IPS-20b (cell line): ENCODE measurements around the gene RORC.
A peak's percentile ranks its signal among the peaks of the same experiment; 100 is the strongest.
"Not testable (repeated sequence)": the region's sequence is repeated elsewhere in the genome, so short reads cannot be mapped to it uniquely, and the experiment has no call there.

Experiments used
- H3K27ac ChIP-seq: one replicate; pipeline ENCODE4 v1.5.1; 2013; ENCODE audit warnings: low read length
- H3K27me3 ChIP-seq: 2 replicates; pipeline ENCODE4 v1.6.1; 2013; ENCODE audit warnings: mild to moderate bottlenecking, low read length, inconsistent platforms; ENCODE audit not compliant: insufficient read depth
- H3K36me3 ChIP-seq: 2 replicates; pipeline ENCODE4 v1.6.1; 2013; ENCODE audit warnings: low read depth, mild to moderate bottlenecking, inconsistent platforms, low read length, moderate library complexity; ENCODE audit not compliant: insufficient read depth
- H3K4me1 ChIP-seq: 2 replicates; pipeline ENCODE4 v1.6.1; 2013; ENCODE audit warnings: mild to moderate bottlenecking, control low read depth, inconsistent platforms, low read length, moderate library complexity; ENCODE audit not compliant: insufficient read depth
- H3K4me3 ChIP-seq: 2 replicates; pipeline ENCODE4 v1.5.1; 2013; ENCODE audit warnings: mild to moderate bottlenecking, low read length, inconsistent platforms
- H3K9ac ChIP-seq: 2 replicates; pipeline ENCODE4 v1.6.1; 2013; ENCODE audit warnings: low read depth, mild to moderate bottlenecking, inconsistent platforms, low read length, moderate library complexity
- H3K9me3 ChIP-seq: 2 replicates; pipeline ENCODE4 v1.6.1; 2013; ENCODE audit warnings: mild to moderate bottlenecking, low read depth, low read length, inconsistent platforms; ENCODE audit not compliant: insufficient read depth

RORC gene

DNA sequence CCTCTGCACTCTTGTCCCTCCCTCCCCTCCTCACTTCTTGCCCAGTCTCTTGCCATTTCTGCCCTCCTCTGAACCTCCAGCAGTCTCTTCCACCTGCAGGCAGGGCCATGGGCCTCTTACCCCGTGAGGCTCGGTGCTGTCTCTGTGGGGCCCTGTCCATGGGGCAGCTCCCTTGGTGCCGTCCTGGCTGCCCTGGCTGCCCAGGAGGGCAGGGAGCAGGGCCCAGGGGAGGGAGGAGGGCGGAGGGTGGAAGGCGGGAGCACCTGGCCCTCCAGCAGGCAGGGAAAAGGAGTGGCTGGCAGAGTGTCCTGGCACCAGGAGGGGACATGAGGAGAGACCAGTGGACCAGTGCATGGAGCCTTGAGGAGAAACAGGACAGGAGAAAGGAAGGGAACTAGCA lies at the start of gene RORC:
RORC (minus strand) TSS at position 198 of the 400 bp plus-strand sequence; CDS start at position 160, 38 bp downstream.
- Histone ChIP-seq H3K9ac (no peak within 1 kb of the TSS), H3K27me3 (peaks cover 1% of the 10 kb centered on the region)

DNA sequence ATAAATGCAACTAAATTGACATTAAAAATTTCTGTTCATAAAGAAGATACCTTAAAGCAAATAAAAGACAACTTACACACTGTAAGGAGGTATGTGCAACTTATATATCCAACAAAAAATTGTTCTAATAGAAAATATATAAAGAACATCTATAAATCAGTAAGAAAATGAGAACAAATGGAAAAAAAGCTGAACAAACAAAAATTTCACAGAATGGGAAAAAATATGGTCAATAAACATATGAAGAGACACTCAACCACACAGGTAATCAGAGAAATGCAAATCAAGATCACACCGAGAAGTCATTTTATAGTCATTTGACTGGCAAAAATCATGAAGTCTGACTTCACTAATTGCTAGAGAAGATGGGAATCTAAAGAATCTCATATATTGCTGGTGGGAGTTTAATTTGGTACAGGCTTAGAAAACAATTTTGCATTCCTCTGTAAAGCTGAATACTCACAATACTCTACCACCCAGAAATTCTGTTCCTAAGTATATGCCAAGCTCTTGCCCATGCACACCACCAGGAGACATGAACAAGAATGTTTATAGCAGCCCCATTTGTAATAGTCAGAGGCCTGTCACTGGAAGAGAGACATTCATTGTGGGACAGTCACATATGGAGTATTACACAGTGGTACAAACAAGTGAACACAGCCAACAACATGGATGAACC lies 44.0 kb upstream of the RORC start:
- no peak overlapping the region for H3K9ac ChIP-seq
- no peaks in the 10 kb centered on the region for H3K27me3 ChIP-seq
- no peak overlapping the region for H3K4me3 ChIP-seq
- no peaks in the 10 kb centered on the region for H3K36me3 ChIP-seq
- peaks cover 8% of the 10 kb centered on the region; the same call in 1 of the 2 replicates for H3K4me1 ChIP-seq
- no peak overlapping the region for H3K27ac ChIP-seq
- no peaks in the 10 kb centered on the region for H3K9me3 ChIP-seq

More for the DNA sequence above, at the start of gene RORC:
- H3K4me3 ChIP-seq = no peak within 1 kb of the TSS
- no peaks in the 10 kb centered on the region for H3K36me3 ChIP-seq
- H3K9me3 ChIP-seq = no peaks in the 10 kb centered on the region
- H3K4me1 ChIP-seq = peaks cover 21% of the 10 kb centered on the region
- no peak within 1 kb of the TSS for H3K27ac ChIP-seq

DNA sequence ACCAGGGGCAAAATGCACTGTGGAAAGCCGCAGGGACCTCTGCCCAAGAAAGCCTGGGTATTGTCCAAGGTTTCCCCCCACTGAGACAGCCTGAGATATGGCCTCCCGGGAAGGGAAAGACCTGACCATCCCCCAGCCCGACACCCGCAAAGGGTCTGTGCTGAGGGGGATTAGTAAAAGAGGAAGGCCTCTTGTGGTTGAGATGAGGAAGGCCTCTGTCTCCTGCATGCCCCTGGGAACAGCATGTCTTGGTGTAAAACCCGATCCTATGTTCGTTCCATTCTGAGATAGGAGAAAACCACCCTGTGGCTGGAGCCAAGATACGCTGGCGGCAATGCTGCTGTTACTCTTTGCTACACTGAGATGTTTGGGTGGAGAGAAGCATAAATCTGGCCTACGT lies 41.2 kb upstream of the RORC start:
- H3K27me3 ChIP-seq, H3K36me3 ChIP-seq, H3K9ac ChIP-seq, H3K9me3 ChIP-seq, H3K27ac ChIP-seq, H3K4me3 ChIP-seq, H3K4me1 ChIP-seq: not testable (repeated sequence)

DNA sequence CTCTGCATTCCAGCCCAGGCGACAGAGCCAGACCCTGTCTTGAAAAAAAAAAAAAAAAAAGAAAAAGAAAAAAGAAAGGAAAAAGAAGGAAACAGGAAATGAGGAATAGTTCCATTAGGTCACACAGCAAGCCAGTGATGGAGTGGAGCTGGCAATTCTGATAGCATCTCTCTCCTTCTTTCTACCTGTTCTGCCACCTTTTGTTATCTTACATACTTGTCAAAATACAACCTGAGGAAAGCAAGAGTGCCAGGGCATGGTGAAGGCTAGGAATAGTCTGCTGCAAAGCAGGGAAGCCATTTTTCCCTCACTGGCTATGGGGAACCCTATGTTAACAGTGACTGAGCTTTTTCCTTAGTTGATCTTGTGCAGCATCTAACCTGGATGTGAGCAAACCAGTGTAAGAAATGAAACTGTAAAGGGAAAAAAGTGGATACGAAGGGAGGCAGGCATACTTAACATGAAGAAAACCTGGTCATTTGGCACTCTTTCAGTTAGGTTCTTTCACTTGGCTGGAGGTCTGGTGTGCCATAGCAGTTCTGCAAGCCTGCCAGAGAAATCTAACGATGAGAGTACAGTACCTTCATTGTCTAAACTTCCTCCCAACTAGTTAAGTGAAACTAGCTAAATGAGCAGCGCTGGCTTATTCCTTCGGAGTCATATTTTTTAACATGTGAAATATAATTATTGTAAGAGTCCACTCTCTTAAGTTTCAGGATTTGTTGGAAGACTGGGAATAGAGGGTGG lies 39.9 kb upstream of the RORC start:
- H3K27ac ChIP-seq = no peak overlapping the region
- no peak overlapping the region for H3K4me3 ChIP-seq
- H3K36me3 ChIP-seq = no peaks in the 10 kb centered on the region
- peaks cover 8% of the 10 kb centered on the region; the same call in 1 of the 2 replicates for H3K4me1 ChIP-seq
- H3K27me3 ChIP-seq = no peaks in the 10 kb centered on the region
- no peaks in the 10 kb centered on the region for H3K9me3 ChIP-seq
- H3K9ac ChIP-seq = no peak overlapping the region

DNA sequence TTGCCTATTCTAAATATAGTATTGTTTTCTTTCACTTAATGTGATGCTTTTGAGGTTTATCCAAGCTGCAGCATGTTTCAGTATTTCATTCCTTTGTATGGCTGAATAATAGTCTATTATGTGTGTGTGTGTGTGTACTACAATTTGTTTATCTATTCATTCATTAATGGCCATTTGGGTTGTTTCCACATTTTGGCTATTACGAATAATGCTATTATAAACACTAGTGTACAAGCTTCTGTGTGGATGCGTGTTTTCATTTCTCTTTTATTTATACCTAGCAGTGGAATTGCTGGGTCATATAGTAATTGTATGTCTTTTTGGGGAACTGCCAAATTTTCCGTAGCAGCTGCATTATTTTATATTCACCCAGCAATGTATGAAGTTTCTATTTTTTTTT lies 36.9 kb upstream of the RORC start:
- H3K27me3 ChIP-seq = peaks cover 17% of the 10 kb centered on the region; the same call in 1 of the 2 replicates

DNA sequence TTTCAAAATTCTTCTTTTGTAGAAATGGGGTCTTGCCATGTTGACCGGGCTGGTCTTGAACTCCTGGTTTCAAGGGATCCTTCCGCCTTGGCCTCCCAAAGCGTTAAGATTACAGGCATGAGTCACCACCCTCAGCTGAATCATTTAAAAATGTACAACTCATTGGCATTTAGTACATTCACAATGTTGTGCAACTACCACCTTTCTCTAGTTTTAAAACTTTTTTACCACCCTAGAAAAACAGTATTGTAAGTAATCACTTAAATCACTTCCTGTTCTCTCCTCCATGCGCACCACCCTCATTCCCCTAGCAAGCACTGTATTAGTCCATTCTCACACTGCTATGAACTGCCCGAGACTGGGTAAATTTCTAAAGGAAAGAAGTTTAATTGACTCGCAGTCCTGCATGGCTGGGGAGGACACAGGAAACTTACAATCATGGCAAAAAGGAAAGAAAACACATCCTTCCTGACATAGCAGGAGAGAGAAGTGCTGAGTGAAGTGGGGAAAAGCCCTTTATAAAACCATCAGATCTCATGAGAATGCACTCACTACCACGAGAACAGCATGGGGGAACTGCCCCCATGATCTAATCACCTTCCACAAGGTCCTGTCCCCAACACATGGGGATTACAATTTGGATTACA lies 36.3 kb upstream of the RORC start:
- no peak overlapping the region for H3K4me3 ChIP-seq
- no peaks in the 10 kb centered on the region for H3K9me3 ChIP-seq
- H3K27ac ChIP-seq = no peak overlapping the region

More for the DNA sequence above, 36.9 kb upstream of the RORC start:
- H3K36me3 ChIP-seq = no peaks in the 10 kb centered on the region
- no peak overlapping the region for H3K9ac ChIP-seq
- no peaks in the 10 kb centered on the region for H3K9me3 ChIP-seq
- H3K27ac ChIP-seq = no peak overlapping the region
- H3K4me1 ChIP-seq = peaks cover 8% of the 10 kb centered on the region; the same call in 1 of the 2 replicates
- H3K4me3 ChIP-seq = no peak overlapping the region

DNA sequence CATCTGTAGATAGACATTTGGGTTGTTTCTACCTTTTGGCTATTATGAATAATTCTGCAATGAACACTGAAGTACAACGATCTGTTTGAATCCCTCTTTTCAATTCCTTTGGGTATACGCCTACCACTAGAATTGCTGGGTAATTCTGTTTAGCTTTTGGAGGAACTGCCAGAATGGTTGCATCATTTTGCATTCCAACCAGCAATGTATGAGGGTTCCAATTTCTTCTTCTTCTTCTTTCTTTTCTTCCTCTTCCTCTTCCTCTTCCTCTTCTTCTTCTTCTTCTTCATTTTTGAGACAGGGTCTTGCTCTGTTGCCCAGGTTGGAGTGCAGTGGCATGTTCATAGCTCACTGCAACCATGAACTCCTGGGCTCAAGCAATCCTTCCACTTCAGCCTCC lies 35.7 kb upstream of the RORC start:
- Histone ChIP-seq H3K27me3 (peaks cover 29% of the 10 kb centered on the region), H3K9ac (no peak overlapping the region), H3K4me3 (no peak overlapping the region), H3K36me3 (no peaks in the 10 kb centered on the region), H3K9me3 (no peaks in the 10 kb centered on the region), H3K27ac (no peak overlapping the region), H3K4me1 (peaks cover 5% of the 10 kb centered on the region; the same call in 1 of the 2 replicates)

More for the DNA sequence above, 36.3 kb upstream of the RORC start:
- no peak overlapping the region for H3K9ac ChIP-seq
- H3K4me1 ChIP-seq = peaks cover 8% of the 10 kb centered on the region; the same call in 1 of the 2 replicates
- peaks cover 23% of the 10 kb centered on the region for H3K27me3 ChIP-seq
- H3K36me3 ChIP-seq = no peaks in the 10 kb centered on the region

DNA sequence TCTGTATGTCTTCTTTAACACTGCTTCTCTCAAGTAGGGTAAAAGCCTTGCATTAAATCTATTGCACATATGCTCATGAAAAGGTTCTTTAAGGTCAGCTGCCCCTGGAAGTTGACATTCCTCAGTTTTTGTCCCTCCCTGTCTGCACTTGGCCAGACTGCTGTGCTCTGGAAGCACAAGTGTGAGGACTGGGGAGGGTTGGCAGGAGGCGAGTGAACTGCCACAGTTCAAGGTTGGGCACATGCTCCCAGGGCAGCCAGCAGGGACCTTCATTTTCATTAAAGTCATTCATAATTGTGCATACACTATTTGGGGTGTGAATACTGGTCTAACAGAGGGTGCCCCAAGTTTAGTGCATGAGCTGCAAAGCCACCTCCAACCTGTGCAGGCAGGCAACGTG lies 32.8 kb upstream of the RORC start:
- Histone ChIP-seq H3K9me3 (no peaks in the 10 kb centered on the region), H3K4me1 (peaks cover 13% of the 10 kb centered on the region; the same call in 1 of the 2 replicates), H3K9ac (no peak overlapping the region), H3K36me3 (no peaks in the 10 kb centered on the region), H3K27ac (no peak overlapping the region), H3K27me3 (peaks cover 58% of the 10 kb centered on the region), H3K4me3 (no peak overlapping the region)

DNA sequence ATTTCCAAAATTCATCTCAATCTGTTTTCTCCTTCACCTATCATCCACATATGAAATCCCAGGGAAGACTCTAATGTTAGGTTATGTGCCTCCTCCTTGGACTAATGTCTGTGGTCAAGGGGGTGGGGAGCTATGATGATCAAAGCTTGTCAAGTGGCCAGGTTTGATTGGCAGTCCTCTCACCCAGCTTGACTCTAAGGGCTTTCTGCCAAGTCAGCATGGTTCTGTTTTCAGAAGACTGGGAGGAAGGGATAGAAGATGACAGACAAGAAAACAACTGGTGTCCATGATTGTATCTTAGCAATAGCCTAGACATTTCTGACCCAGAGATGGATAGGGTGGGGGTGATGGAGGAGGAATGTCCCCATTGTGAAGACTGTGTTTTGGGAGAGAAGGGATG lies 31.0 kb upstream of the RORC start:
- H3K4me1 ChIP-seq = peaks cover 13% of the 10 kb centered on the region; the same call in 1 of the 2 replicates
- no peak overlapping the region for H3K9ac ChIP-seq
- H3K9me3 ChIP-seq = no peaks in the 10 kb centered on the region
- H3K36me3 ChIP-seq = no peaks in the 10 kb centered on the region
- H3K4me3 ChIP-seq = no peak overlapping the region
- H3K27me3 ChIP-seq = peaks cover 76% of the 10 kb centered on the region
- no peak overlapping the region for H3K27ac ChIP-seq

DNA sequence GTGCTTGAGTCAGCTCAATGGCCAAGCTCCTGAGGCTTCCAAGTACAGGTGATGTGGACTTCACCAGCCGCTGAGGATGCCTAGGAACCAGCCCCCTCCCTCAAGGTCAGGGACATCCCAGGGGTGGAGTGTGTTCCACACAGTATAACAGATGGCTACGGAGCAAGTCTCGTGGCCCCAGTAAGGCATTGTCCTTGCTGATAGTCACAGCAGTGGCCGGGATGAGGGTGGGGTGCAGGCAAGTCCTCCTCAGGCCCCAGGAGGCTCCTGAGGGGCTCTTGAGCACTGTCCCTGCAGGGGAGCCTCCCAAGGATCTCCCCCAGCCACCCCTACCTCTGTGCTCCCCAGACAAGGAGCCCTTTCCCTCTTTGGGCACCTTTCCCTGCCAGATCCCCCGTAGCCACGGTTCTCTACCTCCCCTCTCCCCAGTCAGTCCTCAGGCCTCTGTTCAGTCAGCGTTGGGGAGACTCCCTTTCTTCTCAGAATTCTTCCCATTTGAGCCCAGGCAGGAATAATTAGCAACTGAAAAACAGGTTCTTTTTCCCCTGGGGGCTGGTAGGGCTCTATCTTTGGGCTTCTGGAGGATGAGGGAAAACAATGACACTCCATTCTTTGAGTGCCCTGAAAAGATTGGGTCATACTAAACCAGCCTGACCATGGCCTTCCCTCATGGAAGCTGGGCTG lies 29.0 kb upstream of the RORC start:
- Histone ChIP-seq H3K4me1 (peaks cover 13% of the 10 kb centered on the region; the same call in 1 of the 2 replicates), H3K27ac (no peak overlapping the region), H3K4me3 (peak overlapping the region; percentile 30; the same call in 1 of the 2 replicates), H3K27me3 (peaks cover 82% of the 10 kb centered on the region), H3K36me3 (no peaks in the 10 kb centered on the region), H3K9me3 (no peaks in the 10 kb centered on the region), H3K9ac (no peak overlapping the region)

DNA sequence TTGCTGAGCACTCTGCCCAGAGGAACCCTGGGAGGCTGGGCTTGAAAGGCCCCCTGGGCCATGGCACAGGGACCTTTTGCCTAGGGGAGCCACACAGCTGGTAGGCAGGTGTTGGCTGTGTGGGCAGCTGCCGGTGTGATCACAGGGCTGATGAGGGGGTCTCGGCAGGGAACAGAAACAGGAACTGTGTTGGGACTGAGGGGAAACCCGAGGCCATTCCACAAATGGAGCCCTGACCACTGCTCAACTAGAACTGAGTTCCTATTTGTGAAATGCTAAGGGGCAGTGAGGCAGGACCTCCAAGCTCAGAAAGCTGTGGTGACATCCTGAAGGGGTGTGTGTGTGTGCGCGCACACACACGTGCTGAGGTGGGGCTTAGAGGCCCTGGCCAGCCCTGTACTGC lies 28.3 kb upstream of the RORC start:
- Histone ChIP-seq H3K27me3 (peaks cover 79% of the 10 kb centered on the region), H3K4me3 (no peak overlapping the region), H3K36me3 (no peaks in the 10 kb centered on the region), H3K9me3 (no peaks in the 10 kb centered on the region), H3K27ac (no peak overlapping the region), H3K4me1 (peaks cover 13% of the 10 kb centered on the region; the same call in 1 of the 2 replicates), H3K9ac (no peak overlapping the region)
